Activated T-helper 17 cell treated with anti-CD3 and anti-CD28 coated beads, Interleukin-2, amount 50 U/mL, for 72 hours (primary cell): Measurements from ENCODE around the gene RBFOX2. TPM values are rescaled to one million over a fixed set of nuclear protein-coding genes. Genes with fewer than 3 reads are reported as not detected.
A peak's percentile ranks its signal among the peaks of the same experiment; 100 is the strongest.

Experiments used
- ATAC-seq: fragments of 150-1000 bp; cut with Tn5 transposase; replicated peaks from 2 replicates; pipeline ENCODE4 v1.10.0; 2021; ENCODE audit warnings: mild to moderate bottlenecking, moderate library complexity
- H3K27ac Mint-ChIP-seq: one replicate; pipeline ENCODE4 v1.8.0; 2022; ENCODE audit warnings: mixed read lengths
- H3K27me3 Mint-ChIP-seq: one replicate; pipeline ENCODE4 v1.8.0; 2022; ENCODE audit warnings: mixed read lengths
- H3K36me3 Mint-ChIP-seq: one replicate; pipeline ENCODE4 v1.8.0; 2022; ENCODE audit warnings: low read depth, mild to moderate bottlenecking, mixed read lengths
- H3K4me1 Mint-ChIP-seq: one replicate; pipeline ENCODE4 v1.8.0; 2022; ENCODE audit warnings: mixed read lengths
- H3K4me3 Mint-ChIP-seq: one replicate; pipeline ENCODE4 v1.8.0; 2022; ENCODE audit warnings: mild to moderate bottlenecking, mixed read lengths
- H3K9me3 Mint-ChIP-seq: one replicate; pipeline ENCODE4 v1.8.0; 2022; ENCODE audit warnings: mixed read lengths
- total RNA-seq, 2 donors: library from RNA; stranded (reverse); gene quantifications; one replicate each; pipeline ENCODE4 v1.2.3, GENCODE V29; 2022

RBFOX2 gene
- total RNA-seq, 2 donors from 2014 or later: 4.0 to 4.3 TPM

DNA sequence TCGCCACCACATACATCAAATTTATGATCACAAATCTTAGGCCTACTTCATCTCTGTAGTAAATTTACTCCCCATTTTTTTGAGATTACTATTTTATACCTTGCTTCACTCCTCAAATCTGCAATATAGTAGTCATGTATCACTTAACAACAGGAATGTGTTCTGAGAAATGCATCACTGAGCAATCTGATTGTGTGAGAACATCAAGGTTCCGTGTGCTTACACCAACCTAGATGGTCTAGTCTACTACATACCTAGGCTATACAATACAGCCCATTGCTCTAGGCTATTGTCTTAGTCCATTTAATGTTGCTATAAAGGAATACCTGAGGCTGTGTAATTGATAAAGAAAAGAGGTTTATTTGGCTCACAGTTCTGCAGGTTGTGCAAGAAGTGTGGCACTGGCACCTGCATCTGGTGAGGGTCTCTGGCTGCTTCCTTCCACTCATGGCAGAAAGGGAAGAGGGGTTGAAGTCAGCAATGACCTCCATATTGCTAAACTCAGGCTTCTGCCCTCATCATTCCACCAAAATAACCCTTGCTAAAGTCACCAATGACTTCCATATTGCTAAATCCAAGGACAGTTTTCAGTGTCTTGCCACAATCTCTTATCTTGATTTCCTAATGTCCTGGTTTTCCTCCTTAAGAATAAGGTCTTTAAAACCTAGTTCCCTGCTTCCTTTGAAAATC, 140.3 kb downstream of the RBFOX2 start:
- H3K27ac Mint-ChIP-seq: no peak overlapping the region
- H3K4me3 Mint-ChIP-seq: no peak overlapping the region
- peaks cover 5% of the 10 kb centered on the region for H3K27me3 Mint-ChIP-seq
- no peaks in the 10 kb centered on the region for H3K36me3 Mint-ChIP-seq
- no peaks in the 10 kb centered on the region for H3K9me3 Mint-ChIP-seq
- peaks cover 3% of the 10 kb centered on the region for H3K4me1 Mint-ChIP-seq
- no peak for ATAC-seq

- H3K27ac Mint-ChIP-seq: no peak overlapping the region
- no peak overlapping the region for H3K4me3 Mint-ChIP-seq
- H3K27me3 Mint-ChIP-seq: peaks cover 4% of the 10 kb centered on the region
- H3K4me1 Mint-ChIP-seq: peaks cover 8% of the 10 kb centered on the region
- no peaks in the 10 kb centered on the region for H3K36me3 Mint-ChIP-seq
- no peaks in the 10 kb centered on the region for H3K9me3 Mint-ChIP-seq
- ATAC-seq: no peak
Measured at GRCh38 chr22:35887296-35887875, 141.2 kb downstream of the RBFOX2 start.

DNA sequence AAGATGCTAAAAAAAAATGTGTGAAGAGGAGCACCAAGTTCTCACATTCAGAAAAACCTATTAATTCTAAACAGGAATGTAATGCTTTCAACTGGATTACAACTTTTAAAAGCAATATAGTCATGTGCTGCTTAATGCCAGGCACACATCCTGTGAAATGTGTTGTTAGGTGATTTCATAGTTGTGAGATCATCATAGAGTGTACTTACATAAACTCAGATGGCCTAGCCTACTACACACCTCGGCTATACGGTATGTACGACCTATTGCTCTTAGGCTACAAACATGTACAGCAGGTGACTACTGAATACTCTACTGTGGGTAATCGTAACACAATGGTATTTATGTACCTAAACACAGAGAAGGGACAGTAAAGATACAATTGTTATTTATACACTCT, 142.3 kb downstream of the RBFOX2 start:
- H3K36me3 Mint-ChIP-seq: no peaks in the 10 kb centered on the region
- no peaks in the 10 kb centered on the region for H3K9me3 Mint-ChIP-seq
- no peak overlapping the region for H3K4me3 Mint-ChIP-seq
- H3K4me1 Mint-ChIP-seq: peaks cover 8% of the 10 kb centered on the region
- ATAC-seq: no peak
- H3K27me3 Mint-ChIP-seq: no peaks in the 10 kb centered on the region
- H3K27ac Mint-ChIP-seq: no peak overlapping the region

DNA sequence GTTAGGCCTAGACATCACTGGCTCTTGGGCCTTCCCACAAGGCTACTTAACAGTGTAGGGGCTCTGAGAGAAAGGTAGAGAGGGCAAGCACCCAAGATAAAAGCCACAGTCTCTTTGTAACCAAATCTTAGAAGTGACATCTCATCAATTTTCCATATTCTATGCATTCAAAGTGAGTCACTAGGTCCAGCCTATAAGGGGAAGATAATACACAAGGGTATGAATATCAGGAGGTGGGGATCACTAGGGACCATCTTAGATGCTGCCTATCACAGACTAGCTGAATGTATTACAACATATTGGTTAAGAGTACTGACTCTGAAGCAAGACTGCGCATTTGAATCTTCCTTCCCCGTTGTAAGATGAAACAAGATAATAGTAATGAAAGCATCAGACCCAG, 144.1 kb downstream of the RBFOX2 start:
- ATAC-seq: no peak
- H3K27me3 Mint-ChIP-seq: no peaks in the 10 kb centered on the region
- peaks cover 8% of the 10 kb centered on the region for H3K4me1 Mint-ChIP-seq
- H3K27ac Mint-ChIP-seq: no peak overlapping the region
- H3K36me3 Mint-ChIP-seq: no peaks in the 10 kb centered on the region
- H3K4me3 Mint-ChIP-seq: no peak overlapping the region
- H3K9me3 Mint-ChIP-seq: no peaks in the 10 kb centered on the region

DNA sequence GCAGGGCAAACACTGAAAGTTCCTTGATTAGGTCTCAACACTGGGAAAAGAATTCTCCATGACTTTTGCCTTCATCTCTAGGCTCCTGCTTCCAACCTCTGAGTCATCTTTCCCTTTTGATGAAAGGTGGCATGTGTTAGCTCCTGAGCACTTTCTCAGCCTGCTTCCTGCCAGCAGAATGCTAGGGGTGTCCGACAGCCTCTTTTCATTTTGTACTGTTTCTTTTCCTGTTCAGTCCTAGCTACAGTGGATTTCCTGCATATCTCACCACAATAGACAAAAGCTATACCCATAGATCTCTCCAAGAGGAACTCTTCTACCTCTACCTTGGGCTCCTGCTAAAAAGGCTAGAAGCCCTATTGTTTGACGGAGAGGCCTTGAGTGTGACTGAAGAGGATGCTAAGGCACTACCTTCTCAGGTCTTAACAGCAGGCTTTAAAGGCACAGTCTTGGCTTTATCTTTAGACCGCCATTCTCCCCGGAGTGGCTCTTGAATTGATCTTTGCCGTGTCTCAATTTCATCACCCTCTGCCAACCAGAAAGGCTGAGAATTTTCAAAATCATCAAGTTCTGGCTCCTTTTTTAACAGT, 145.5 kb downstream of the RBFOX2 start:
- no peaks in the 10 kb centered on the region for H3K27me3 Mint-ChIP-seq
- H3K9me3 Mint-ChIP-seq: no peaks in the 10 kb centered on the region
- no peak overlapping the region for H3K4me3 Mint-ChIP-seq
- peak overlapping the region; percentile 4 for H3K27ac Mint-ChIP-seq
- peaks cover 8% of the 10 kb centered on the region for H3K4me1 Mint-ChIP-seq
- no peaks in the 10 kb centered on the region for H3K36me3 Mint-ChIP-seq
- no peak for ATAC-seq

DNA sequence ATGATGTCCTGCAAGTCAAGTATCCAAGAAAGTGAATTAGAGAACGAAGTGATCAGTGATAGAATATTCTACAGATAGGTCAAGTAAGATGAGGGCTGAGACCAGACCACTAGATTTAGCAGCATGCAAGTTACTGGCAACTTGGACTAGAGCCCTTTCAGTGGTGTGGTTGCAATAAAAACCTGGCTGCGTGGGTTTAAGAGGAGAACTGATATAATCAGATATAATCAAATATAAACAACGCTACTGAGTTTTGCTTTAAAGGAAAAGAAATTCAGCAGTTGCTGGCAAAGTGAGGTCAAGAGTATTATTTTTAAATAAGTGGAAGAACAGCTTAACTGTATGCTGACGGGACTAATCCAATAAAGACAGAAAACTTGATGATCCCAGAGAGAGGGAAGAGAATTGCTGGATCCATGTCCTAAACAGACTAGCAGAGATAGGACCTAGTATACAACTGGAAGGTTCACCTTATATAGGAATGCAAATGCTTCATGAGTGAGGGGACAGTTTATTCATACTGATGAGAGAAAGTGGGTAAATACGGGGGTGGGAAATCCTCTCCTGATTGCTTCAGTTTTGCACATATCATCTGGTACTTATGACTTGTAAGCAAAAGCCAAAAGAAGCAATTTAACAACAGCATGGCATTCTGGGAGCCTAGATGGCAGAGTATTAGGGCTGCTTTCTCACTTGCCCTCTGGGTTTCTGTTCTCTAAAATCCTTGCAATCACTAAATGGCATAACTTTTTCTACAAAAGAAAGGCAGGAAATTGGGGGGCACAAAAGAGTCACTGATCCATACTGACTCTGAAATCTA, 146.2 kb downstream of the RBFOX2 start:
- peak overlapping the region; percentile 42 for H3K27ac Mint-ChIP-seq

GRCh38 chr22:35879351-35879750, 149.3 kb downstream of the RBFOX2 start:
- Mint-ChIP-seq H3K27me3 (peaks cover under 1% of the 10 kb centered on the region), H3K36me3 (no peaks in the 10 kb centered on the region), H3K27ac (no peak overlapping the region), H3K4me1 (peaks cover 16% of the 10 kb centered on the region), H3K4me3 (no peak overlapping the region), H3K9me3 (peaks cover 4% of the 10 kb centered on the region)
- no peak for ATAC-seq

More for the DNA sequence above, 146.2 kb downstream of the RBFOX2 start:
- H3K4me3 Mint-ChIP-seq: no peak overlapping the region
- no peaks in the 10 kb centered on the region for H3K36me3 Mint-ChIP-seq
- ATAC-seq: no peak
- H3K4me1 Mint-ChIP-seq: peaks cover 8% of the 10 kb centered on the region
- no peaks in the 10 kb centered on the region for H3K9me3 Mint-ChIP-seq
- H3K27me3 Mint-ChIP-seq: no peaks in the 10 kb centered on the region

- H3K4me1 Mint-ChIP-seq: peaks cover 7% of the 10 kb centered on the region
- ATAC-seq: no peak
- H3K27ac Mint-ChIP-seq: no peak overlapping the region
- peaks cover 9% of the 10 kb centered on the region for H3K27me3 Mint-ChIP-seq
- H3K9me3 Mint-ChIP-seq: peaks cover 4% of the 10 kb centered on the region
- no peak overlapping the region for H3K4me3 Mint-ChIP-seq
- H3K36me3 Mint-ChIP-seq: no peaks in the 10 kb centered on the region
Measured at GRCh38 chr22:35873426-35873825, 155.2 kb downstream of the RBFOX2 start.

- no peak overlapping the region for H3K27ac Mint-ChIP-seq
- peaks cover 9% of the 10 kb centered on the region for H3K27me3 Mint-ChIP-seq
- H3K4me1 Mint-ChIP-seq: peaks cover 7% of the 10 kb centered on the region
- peaks cover 4% of the 10 kb centered on the region for H3K9me3 Mint-ChIP-seq
- H3K4me3 Mint-ChIP-seq: no peak overlapping the region
- no peaks in the 10 kb centered on the region for H3K36me3 Mint-ChIP-seq
- ATAC-seq: no peak
Measured at GRCh38 chr22:35872451-35872850, 156.2 kb downstream of the RBFOX2 start.

DNA sequence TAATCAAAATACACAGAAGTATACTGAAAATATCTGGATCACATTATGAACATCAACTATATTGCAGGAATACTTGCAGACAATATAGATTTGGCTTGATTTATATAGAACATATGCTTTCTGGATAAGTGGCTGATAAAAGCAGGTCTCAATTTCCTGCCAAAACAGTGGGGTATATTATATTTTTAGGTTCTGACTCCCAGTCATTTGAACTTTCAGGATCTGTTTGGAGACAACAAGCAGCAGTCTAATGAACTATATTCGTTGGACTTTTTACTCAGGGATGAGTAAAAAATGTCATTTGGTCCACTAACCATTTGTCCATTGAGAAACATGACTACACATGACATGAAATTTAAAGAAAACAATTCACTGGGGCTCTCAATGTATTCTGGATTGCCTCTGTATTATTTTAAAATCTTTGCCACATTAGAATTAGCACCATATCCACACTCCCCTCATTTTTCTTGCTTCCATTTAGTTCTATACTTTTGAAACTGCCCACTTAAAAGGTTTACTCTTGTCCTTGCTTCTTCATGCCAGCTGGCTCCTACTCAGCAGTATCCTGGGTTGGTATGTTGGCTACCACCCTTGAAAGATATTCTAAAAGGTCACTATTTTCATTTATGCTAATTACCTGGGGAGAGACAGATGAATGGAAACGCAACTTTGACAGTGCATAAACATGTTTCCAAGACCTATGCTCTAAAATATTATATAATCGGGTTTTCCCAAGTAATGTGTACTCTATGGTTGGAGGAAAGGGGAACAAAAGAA, 157.9 kb downstream of the RBFOX2 start:
- no peak overlapping the region for H3K27ac Mint-ChIP-seq
- no peaks in the 10 kb centered on the region for H3K4me1 Mint-ChIP-seq
- H3K36me3 Mint-ChIP-seq: no peaks in the 10 kb centered on the region
- no peak overlapping the region for H3K4me3 Mint-ChIP-seq
- peaks cover 4% of the 10 kb centered on the region for H3K9me3 Mint-ChIP-seq
- peaks cover 9% of the 10 kb centered on the region for H3K27me3 Mint-ChIP-seq
- ATAC-seq: no peak

GRCh38 chr22:35868938-35869337, 159.7 kb downstream of the RBFOX2 start:
- H3K27me3 Mint-ChIP-seq: peaks cover 4% of the 10 kb centered on the region
- no peaks in the 10 kb centered on the region for H3K36me3 Mint-ChIP-seq
- H3K9me3 Mint-ChIP-seq: no peaks in the 10 kb centered on the region
- H3K4me3 Mint-ChIP-seq: no peak overlapping the region
- ATAC-seq: no peak
- H3K27ac Mint-ChIP-seq: no peak overlapping the region
- H3K4me1 Mint-ChIP-seq: no peaks in the 10 kb centered on the region

DNA sequence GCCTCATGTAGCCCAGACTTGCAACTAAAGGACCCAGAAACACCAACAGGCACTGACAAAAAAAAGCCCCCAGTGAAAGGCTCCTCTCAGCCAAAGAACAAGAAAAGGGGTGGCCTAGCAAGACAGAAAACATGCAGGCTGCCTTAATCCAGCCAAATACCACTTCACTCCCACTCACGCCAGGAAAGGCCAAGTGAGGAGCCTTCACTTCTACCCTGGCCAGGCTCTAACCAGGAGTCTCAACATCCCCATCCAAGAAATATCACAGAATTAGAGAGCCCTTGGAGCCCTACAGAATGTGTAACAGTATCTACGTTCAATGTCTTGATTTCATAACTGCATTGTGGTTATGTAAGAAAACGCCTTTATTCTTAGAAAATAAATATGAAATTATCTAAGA, 162.0 kb downstream of the RBFOX2 start:
- Mint-ChIP-seq H3K27me3 (peaks cover 6% of the 10 kb centered on the region), H3K9me3 (no peaks in the 10 kb centered on the region), H3K36me3 (no peaks in the 10 kb centered on the region), H3K4me1 (no peaks in the 10 kb centered on the region), H3K4me3 (no peak overlapping the region), H3K27ac (no peak overlapping the region)
- ATAC-seq: no peak

GRCh38 chr22:35864545-35865165, 164.0 kb downstream of the RBFOX2 start:
- H3K27ac Mint-ChIP-seq: no peak overlapping the region
- H3K4me1 Mint-ChIP-seq: no peaks in the 10 kb centered on the region
- H3K9me3 Mint-ChIP-seq: no peaks in the 10 kb centered on the region
- no peak for ATAC-seq
- no peak overlapping the region for H3K4me3 Mint-ChIP-seq
- peaks cover 2% of the 10 kb centered on the region for H3K27me3 Mint-ChIP-seq
- no peaks in the 10 kb centered on the region for H3K36me3 Mint-ChIP-seq

DNA sequence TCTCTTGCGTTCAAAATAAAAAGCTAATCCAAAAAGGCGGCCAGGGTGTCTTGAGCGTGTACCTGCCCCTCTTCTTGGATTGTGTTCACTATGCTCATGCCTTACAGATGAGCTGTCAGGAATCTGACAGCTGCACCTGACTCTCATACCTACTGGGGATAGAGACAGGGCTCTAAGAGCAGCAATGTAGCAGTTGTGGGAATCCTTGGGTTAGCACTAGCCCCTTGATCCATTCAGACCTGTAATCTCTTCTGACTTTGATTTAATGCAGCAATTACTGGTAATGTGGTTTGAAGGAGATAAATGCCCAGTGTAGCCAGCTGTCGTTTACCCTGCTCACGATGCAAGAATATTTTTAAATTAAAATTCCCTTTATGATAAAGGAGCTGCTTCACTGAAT, 165.2 kb downstream of the RBFOX2 start:
- no peak overlapping the region for H3K4me3 Mint-ChIP-seq
- ATAC-seq: no peak
- H3K4me1 Mint-ChIP-seq: no peaks in the 10 kb centered on the region
- no peaks in the 10 kb centered on the region for H3K36me3 Mint-ChIP-seq
- peaks cover 2% of the 10 kb centered on the region for H3K27me3 Mint-ChIP-seq
- H3K9me3 Mint-ChIP-seq: no peaks in the 10 kb centered on the region
- H3K27ac Mint-ChIP-seq: no peak overlapping the region
